Mesothelial cell of epicardium (in vitro differentiated cells): Measurements from ENCODE around the gene MFSD6L. TPM values are rescaled to one million over a fixed set of nuclear protein-coding genes. Genes with fewer than 3 reads are reported as not detected.

Experiments
- DNase-seq, 2 experiments: peaks; one replicate each; pipeline ENCODE4 v3.0.0; 2021; ENCODE audit warnings: low spot score in 2 of 2; ENCODE audit not compliant: unreplicated experiment in 2 of 2
- H3K27ac Mint-ChIP-seq: 2 replicates; pipeline ENCODE4 v1.8.0; 2021; ENCODE audit warnings: mixed read lengths
- H3K27me3 Mint-ChIP-seq: 2 replicates; pipeline ENCODE4 v1.8.0; 2021; ENCODE audit warnings: low read depth, mixed read lengths
- H3K36me3 Mint-ChIP-seq: 2 replicates; pipeline ENCODE4 v1.8.0; 2021; ENCODE audit warnings: mixed read lengths
- H3K4me1 Mint-ChIP-seq: 2 replicates; pipeline ENCODE4 v1.8.0; 2021; ENCODE audit warnings: mixed read lengths
- H3K4me3 Mint-ChIP-seq: 2 replicates; pipeline ENCODE4 v1.8.0; 2021; ENCODE audit warnings: mild to moderate bottlenecking, moderate library complexity, mixed read lengths
- H3K9me3 Mint-ChIP-seq: 2 replicates; pipeline ENCODE4 v1.8.0; 2021; ENCODE audit warnings: mixed read lengths
- total RNA-seq: library from RNA; stranded (reverse); gene quantifications from 3 replicates; pipeline ENCODE4 v1.2.1, GENCODE V29; 2021
- TF ChIP-seq, protein P1 (sequence below): fragments of 200-600 bp; sonication (generic); IDR thresholded peaks from one replicate; pipeline ENCODE4 v1.5.0; 2021; ENCODE audit warnings: antibody characterized with exemption; ENCODE audit not compliant: unreplicated experiment

MFSD6L gene
- total RNA-seq, 1 donor from 2014 or later = 4.0 TPM

DNA sequence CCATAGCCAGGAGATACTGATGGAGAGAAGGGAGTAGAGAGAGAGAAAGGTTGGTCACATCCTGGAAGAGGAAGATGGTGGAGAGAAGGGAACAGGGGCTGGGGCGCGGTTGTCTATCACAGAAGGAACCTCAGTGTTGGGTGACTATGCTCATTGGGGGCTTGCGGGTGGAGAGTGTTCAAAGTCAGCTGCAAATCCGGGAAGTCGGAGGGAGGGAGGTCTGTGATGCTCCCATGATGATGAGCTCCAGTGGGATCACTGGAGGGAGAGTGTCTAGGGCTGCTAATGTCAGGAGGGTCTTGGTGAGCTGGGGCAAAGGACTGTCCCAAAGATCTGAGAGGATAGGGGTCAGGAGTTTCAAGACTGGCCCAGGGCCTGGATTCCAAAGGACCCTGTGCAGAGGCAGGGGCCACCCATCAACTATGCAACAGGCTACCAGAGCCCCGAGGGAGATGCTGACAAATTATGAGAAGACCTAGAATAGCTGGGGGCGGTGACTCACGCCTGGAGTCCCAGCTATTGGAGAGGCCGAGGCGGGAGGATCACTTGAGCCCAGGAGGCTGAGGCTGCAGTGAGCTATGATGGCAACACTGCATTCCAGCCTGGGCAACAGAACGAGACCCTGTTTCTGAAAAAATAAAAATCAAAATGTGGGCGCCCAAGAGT, 43.4 kb downstream of the MFSD6L start:
- Mint-ChIP-seq H3K4me3 (no peak overlapping the region), H3K9me3 (no peaks in the 10 kb centered on the region), H3K4me1 (no peaks in the 10 kb centered on the region), H3K36me3 (no peaks in the 10 kb centered on the region), H3K27ac (no peak overlapping the region), H3K27me3 (peaks cover 21% of the 10 kb centered on the region)
- no peak for DNase-seq
- TF ChIP-seq, protein P1, sequence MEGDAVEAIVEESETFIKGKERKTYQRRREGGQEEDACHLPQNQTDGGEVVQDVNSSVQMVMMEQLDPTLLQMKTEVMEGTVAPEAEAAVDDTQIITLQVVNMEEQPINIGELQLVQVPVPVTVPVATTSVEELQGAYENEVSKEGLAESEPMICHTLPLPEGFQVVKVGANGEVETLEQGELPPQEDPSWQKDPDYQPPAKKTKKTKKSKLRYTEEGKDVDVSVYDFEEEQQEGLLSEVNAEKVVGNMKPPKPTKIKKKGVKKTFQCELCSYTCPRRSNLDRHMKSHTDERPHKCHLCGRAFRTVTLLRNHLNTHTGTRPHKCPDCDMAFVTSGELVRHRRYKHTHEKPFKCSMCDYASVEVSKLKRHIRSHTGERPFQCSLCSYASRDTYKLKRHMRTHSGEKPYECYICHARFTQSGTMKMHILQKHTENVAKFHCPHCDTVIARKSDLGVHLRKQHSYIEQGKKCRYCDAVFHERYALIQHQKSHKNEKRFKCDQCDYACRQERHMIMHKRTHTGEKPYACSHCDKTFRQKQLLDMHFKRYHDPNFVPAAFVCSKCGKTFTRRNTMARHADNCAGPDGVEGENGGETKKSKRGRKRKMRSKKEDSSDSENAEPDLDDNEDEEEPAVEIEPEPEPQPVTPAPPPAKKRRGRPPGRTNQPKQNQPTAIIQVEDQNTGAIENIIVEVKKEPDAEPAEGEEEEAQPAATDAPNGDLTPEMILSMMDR = no peak

DNA sequence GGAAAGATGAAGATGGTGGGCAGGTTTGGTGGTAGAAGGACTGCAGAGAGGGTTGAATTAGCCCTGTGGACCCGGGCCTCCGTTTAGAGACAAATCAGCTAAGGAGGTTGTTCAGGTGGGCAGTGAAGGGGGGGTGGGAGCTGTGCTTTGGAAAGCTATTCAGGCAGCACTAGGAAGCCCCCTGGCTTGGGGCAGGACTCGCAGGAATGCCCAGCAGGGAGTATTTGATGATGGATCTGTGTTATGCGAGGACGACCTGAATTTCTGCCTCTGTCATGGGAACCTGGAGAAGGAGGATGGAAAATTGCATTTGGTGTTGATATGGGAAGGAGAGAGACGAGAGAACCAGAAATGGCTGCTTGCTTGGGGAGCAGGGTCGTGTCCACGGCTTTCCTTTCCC, 44.3 kb downstream of the MFSD6L start:
- no peak overlapping the region for H3K27ac Mint-ChIP-seq
- TF ChIP-seq, protein P1 = no peak
- H3K4me3 Mint-ChIP-seq = no peak overlapping the region
- no peaks in the 10 kb centered on the region for H3K36me3 Mint-ChIP-seq
- H3K27me3 Mint-ChIP-seq = peaks cover 21% of the 10 kb centered on the region
- no peaks in the 10 kb centered on the region for H3K9me3 Mint-ChIP-seq
- DNase-seq = no peak
- H3K4me1 Mint-ChIP-seq = no peaks in the 10 kb centered on the region

DNA sequence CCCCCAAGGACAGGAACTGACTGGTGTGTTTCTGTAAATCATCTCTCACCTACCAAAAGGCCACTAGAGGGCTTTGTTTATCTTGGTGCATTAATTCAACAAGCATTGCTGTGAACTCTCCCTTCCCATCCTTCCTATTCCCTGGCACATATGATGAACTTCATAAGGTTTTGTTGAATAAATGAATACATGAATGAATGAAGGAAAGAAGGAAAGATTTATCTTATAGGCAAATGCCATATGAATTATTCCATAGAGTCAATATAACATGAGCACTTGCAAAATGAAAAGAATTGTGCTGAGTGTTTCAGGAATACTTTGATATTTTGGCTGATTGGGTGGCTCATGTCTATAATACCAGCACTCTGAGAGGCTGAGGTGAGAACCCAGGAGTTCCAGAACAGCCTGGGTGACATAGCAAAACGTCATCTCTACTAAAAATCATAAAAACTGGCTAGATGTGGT, 45.2 kb downstream of the MFSD6L start:
- DNase-seq = no peak
- Mint-ChIP-seq H3K4me1 (no peaks in the 10 kb centered on the region), H3K36me3 (no peaks in the 10 kb centered on the region), H3K27ac (no peak overlapping the region), H3K9me3 (no peaks in the 10 kb centered on the region), H3K4me3 (no peak overlapping the region), H3K27me3 (peaks cover 21% of the 10 kb centered on the region)
- TF ChIP-seq, protein P1 = no peak

DNA sequence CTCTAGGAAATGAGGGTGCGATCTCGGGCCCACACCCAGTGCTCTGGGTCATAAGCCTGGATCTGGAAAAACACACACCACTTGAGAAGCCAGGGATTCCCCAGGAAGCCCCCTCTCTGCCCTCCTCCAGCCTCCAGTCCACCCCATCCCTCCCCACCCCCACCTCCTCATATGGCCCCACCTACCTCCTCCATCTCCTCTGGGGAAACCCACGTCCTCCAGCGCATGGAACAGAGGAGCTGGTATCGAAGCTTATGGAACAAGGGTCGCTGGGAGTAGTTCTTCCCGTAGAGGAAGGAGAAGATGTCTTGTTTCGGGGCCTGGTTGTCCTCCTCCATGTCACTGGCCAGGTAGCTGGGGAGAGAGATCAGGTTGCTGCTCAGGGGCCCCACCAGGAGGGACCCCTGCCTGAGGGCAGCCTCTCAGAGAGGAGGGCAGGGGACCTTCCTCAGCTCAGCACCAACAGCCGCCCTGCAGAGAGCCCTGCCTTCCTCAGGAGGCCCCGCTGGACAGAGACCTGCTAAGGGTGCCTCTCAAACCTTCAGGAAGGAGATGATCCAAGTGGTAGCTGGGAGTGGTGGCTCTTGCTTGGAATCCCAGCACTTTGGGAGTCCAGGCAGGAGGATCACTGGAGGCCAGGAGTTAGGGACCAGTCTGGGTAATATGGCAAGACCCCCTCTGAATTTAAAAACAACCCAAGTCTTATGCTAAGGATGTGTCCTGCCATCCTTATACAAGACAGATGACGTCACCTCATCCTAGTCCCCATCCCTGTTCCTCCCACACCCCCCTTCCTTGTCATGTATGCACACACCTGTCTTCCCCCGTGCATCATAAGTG, 45.8 kb downstream of the MFSD6L start:
- DNase-seq = no peak
- no peak overlapping the region for H3K27ac Mint-ChIP-seq
- no peaks in the 10 kb centered on the region for H3K36me3 Mint-ChIP-seq
- no peaks in the 10 kb centered on the region for H3K9me3 Mint-ChIP-seq
- TF ChIP-seq, protein P1 = no peak
- peaks cover 24% of the 10 kb centered on the region for H3K27me3 Mint-ChIP-seq
- H3K4me1 Mint-ChIP-seq = no peaks in the 10 kb centered on the region
- H3K4me3 Mint-ChIP-seq = no peak overlapping the region

DNA sequence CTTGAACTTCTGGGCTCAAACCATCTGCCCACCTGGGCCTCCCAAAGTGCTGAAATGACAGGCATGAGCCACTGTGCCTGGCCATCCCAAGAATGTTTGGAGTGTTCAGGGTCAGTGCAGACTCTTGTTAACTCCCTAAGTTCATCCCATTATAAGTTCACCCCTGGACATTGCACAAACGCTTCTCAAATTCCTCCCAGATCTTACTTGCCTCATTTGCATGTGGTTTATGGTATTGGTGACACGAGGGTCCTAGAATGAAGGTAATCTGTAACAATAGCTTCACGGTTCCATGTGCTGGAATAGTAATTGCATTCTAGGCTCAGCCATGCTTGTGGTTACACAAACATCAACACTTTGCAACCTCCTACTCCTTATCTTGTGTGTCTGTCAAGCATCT, 49.5 kb downstream of the MFSD6L start:
- Mint-ChIP-seq H3K27ac (no peak overlapping the region), H3K9me3 (no peaks in the 10 kb centered on the region), H3K27me3 (peaks cover 10% of the 10 kb centered on the region), H3K4me3 (no peak overlapping the region), H3K4me1 (peaks cover 9% of the 10 kb centered on the region), H3K36me3 (no peaks in the 10 kb centered on the region)
- no peak for DNase-seq
- TF ChIP-seq, protein P1 = no peak
